Endothelial cell of umbilical vein (primary cell): ENCODE results near the gene WDFY2. TPM values are rescaled to one million over a fixed set of nuclear protein-coding genes. Genes with fewer than 3 reads are reported as not detected.
A peak's percentile ranks its signal among the peaks of the same experiment; 100 is the strongest.

ENCODE experiments used
- BruUV-seq: library from RNA; stranded (reverse); fragments of 400-500 nt; replicated peaks from 2 replicates; lab custom pipeline; 2021; lab: Mats Ljungman, UMichigan
- CTCF ChIA-PET: fragments of 300-600, 350-600 bp; sonication (Branson Sonifier 250); formaldehyde crosslinking; loops from one replicate; lab custom pipeline; 2021; ENCODE audit warnings: antibody characterized with exemption, inconsistent platforms; lab: Charles Lee
- POLR2A ChIA-PET: fragments of 300-600, 350-600 bp; sonication (Branson Sonifier 250); formaldehyde crosslinking; loops from one replicate; lab custom pipeline; 2021; ENCODE audit warnings: antibody characterized with exemption, inconsistent platforms; lab: Charles Lee
- DNase-seq: peaks from one replicate; pipeline ENCODE4 v3.0.0-alpha.2; 2011; ENCODE audit warnings: low read depth, low spot score
- FAIRE-seq: peaks from 2 replicates; lab custom pipeline; 2011; peaks lifted over from hg19 to GRCh38; lab: Jason Lieb, UNC
- H2AFZ ChIP-seq: 2 replicates; pipeline ENCODE4 v1.6.0; 2012; ENCODE audit warnings: low read depth, low read length, control low read depth, inconsistent platforms
- H3K27ac ChIP-seq: 2 replicates; pipeline ENCODE4 v1.5.1; 2011; ENCODE audit warnings: low read depth, mild to moderate bottlenecking, control low read depth, low read length, moderate library complexity; ENCODE audit not compliant: insufficient read depth
- H3K27me3 ChIP-seq, 2 experiments: 2 replicates each; pipeline versions ENCODE4 v1.6.0 to v1.6.1; 2011; ENCODE audit warnings: low read length in 2 of 2, mixed read lengths in 1 of 2; ENCODE audit not compliant: control insufficient read depth in 2 of 2, insufficient read depth in 2 of 2
- H3K36me3 ChIP-seq, 2 experiments: 2 replicates in 1 of 2; 3 replicates in 1 of 2; pipeline ENCODE4 v1.5.1; 2011; ENCODE audit warnings: low read length in 2 of 2, mild to moderate bottlenecking in 1 of 2, moderate library complexity in 1 of 2; ENCODE audit not compliant: control insufficient read depth in 2 of 2, insufficient read depth in 2 of 2; ENCODE audit errors: extremely low read depth in 1 of 2
- H3K4me1 ChIP-seq: 3 replicates; pipeline ENCODE4 v1.5.1; 2011; ENCODE audit warnings: mild to moderate bottlenecking, low read length; ENCODE audit not compliant: control insufficient read depth, insufficient read depth; ENCODE audit errors: extremely low read depth
- H3K4me2 ChIP-seq: 2 replicates; pipeline ENCODE4 v1.6.1; 2011; ENCODE audit warnings: low read length, control low read depth, mixed read lengths; ENCODE audit not compliant: insufficient read depth
- H3K4me3 ChIP-seq, 3 experiments: fragments of 200-600 bp in 1 of 3; sonication (generic), shearing (Covaris generic) in 1 of 3; replicated peaks in 1 of 3; 2 replicates each; pipeline ENCODE4 v1.5.1; 2011 to 2016; ENCODE audit warnings: control low read depth in 3 of 3, low read length in 3 of 3, mild to moderate bottlenecking in 2 of 3, inconsistent platforms in 1 of 3, low read depth in 1 of 3, moderate library complexity in 1 of 3; ENCODE audit not compliant: insufficient read depth in 1 of 3
- H3K79me2 ChIP-seq: 2 replicates; pipeline ENCODE4 v1.6.0; 2012; ENCODE audit warnings: low read length, inconsistent platforms; ENCODE audit not compliant: control insufficient read depth, insufficient read depth
- H3K9ac ChIP-seq: replicated peaks from 2 replicates; pipeline ENCODE3; 2011; ENCODE audit warnings: low read length, control low read depth; ENCODE audit not compliant: insufficient read depth; ENCODE audit errors: extremely low read depth
- H3K9me1 ChIP-seq: replicated peaks from 3 replicates; pipeline ENCODE4 v1.6.0; 2011; ENCODE audit warnings: mild to moderate bottlenecking, low read length; ENCODE audit not compliant: control insufficient read depth, insufficient read depth; ENCODE audit errors: extremely low read depth
- H3K9me3 ChIP-seq: replicated peaks from 2 replicates; pipeline ENCODE4 v1.5.1; 2012; ENCODE audit warnings: low read length, inconsistent platforms; ENCODE audit not compliant: control insufficient read depth, insufficient read depth
- H4K20me1 ChIP-seq: replicated peaks from 2 replicates; pipeline ENCODE3; 2011; ENCODE audit warnings: mild to moderate bottlenecking, low read length; ENCODE audit not compliant: control insufficient read depth, insufficient read depth; ENCODE audit errors: extremely low read depth
- EZH2 ChIP-seq: IDR thresholded peaks from 2 replicates; pipeline ENCODE4 v1.6.1; 2012; ENCODE audit warnings: borderline replicate concordance, low read depth, mild to moderate bottlenecking, moderate library complexity, low read length, inconsistent platforms; ENCODE audit not compliant: severe bottlenecking
- FOS ChIP-seq: IDR thresholded peaks from 2 replicates; pipeline ENCODE4 v1.6.1; 2011; ENCODE audit warnings: mild to moderate bottlenecking, low read length, moderate library complexity, borderline replicate concordance; ENCODE audit not compliant: insufficient read depth
- GATA2 ChIP-seq: IDR thresholded peaks from 2 replicates; pipeline ENCODE4 v1.7.0; 2011; ENCODE audit warnings: low read depth, mild to moderate bottlenecking, moderate library complexity, mixed read lengths, low read length; ENCODE audit not compliant: insufficient read length, insufficient read depth
- JUN ChIP-seq: IDR thresholded peaks from 2 replicates; pipeline ENCODE4 v1.6.1; 2011; ENCODE audit warnings: borderline replicate concordance, low read depth; ENCODE audit not compliant: insufficient read length, insufficient read depth
- MYC ChIP-seq: IDR thresholded peaks from one replicate; pipeline ENCODE4 v1.6.1; 2011; ENCODE audit warnings: mild to moderate bottlenecking, low read depth, low read length
- POLR2A ChIP-seq: IDR thresholded peaks from 2 replicates; pipeline ENCODE4 v1.6.1; 2012; ENCODE audit warnings: low read depth, mild to moderate bottlenecking, control low read depth, low read length
- POLR2AphosphoS5 ChIP-seq: IDR thresholded peaks from 2 replicates; pipeline ENCODE4 v1.6.1; 2012; ENCODE audit warnings: low read depth, mild to moderate bottlenecking, control low read depth, low read length, moderate library complexity; ENCODE audit not compliant: insufficient read depth
- dilution Hi-C: fragments of 300-500 bp; cut with MboI; formaldehyde crosslinking; loops from one replicate; pipeline ENCODE4 v1.15.0; 2019; ENCODE audit warnings: low sequenced_read_pairs; ENCODE audit not compliant: extremely low pct_ligation_motif_present
- intact Hi-C: fragments of 100-400 bp; cut with micrococcal nuclease; formaldehyde crosslinking; loops from one replicate; pipeline ENCODE4 v1.10.0; 2022
- polyA plus RNA-seq, 4 experiments: library from polyadenylated mRNA; depleted of rRNA in 3 of 4; stranded (reverse) in 3 of 4; unstranded in 1 of 4; fragments of >200 nt; gene quantifications; 2 replicates each; pipeline versions ENCODE4 v1.2.1 to v1.2.3, GENCODE V29; 2011 to 2012; ENCODE audit warnings: missing spikeins in 1 of 4
- total RNA-seq: library from RNA; stranded (reverse); gene quantifications from 2 replicates; pipeline ENCODE4 v1.2.3, GENCODE V29; 2021
- TF ChIP-seq, protein P1 (sequence below): IDR thresholded peaks from 2 replicates; pipeline ENCODE4 v1.6.1; 2011; ENCODE audit not compliant: insufficient read depth, insufficient read length
- TF ChIP-seq, protein P2 (sequence below), 2 donors: IDR thresholded peaks; 1 replicate in 1 of 2; 2 replicates in 1 of 2; pipeline ENCODE4 v1.5.1; 2011; ENCODE audit warnings: low read length in 2 of 2, mild to moderate bottlenecking in 2 of 2, moderate library complexity in 2 of 2, control low read depth in 1 of 2, inconsistent platforms in 1 of 2, low read depth in 1 of 2; ENCODE audit not compliant: insufficient read depth in 1 of 2; ENCODE audit errors: extremely low read depth in 1 of 2

Gene WDFY2
- total and polyA plus RNA-seq, 2 donors (not counting 3 experiments of a cell fraction or from before 2014, with no cell fraction given) = 2.1 to 5.5 TPM

- Histone ChIP-seq H2AFZ (peak overlapping the region; percentile 96), H4K20me1 (no peaks in the 10 kb centered on the region), H3K27me3 (no peaks in the 10 kb centered on the region), H3K79me2 (no peaks in the 10 kb centered on the region), H3K4me3 (peak overlapping the region in 2 of 3 experiments; percentile 71 to 72), H3K27ac (peak overlapping the region; percentile 92), H3K4me2 (peak overlapping the region; percentile 91), H3K4me1 (peaks cover 35% of the 10 kb centered on the region), H3K9ac (peak overlapping the region; percentile 96), H3K36me3 (no peaks in the 10 kb centered on the region), H3K9me1 (no peaks in the 10 kb centered on the region), H3K9me3 (no peaks in the 10 kb centered on the region)
- dilution Hi-C loops (no loop called here), intact Hi-C loops (loop anchor here (1.0 to 10.0 kb wide), 7 partner anchors 38 to 656 kb away; partner anchors contain the start of genes ALG11, ATP7B, CKAP2 and INTS6)
- POLR2A ChIA-PET = interaction anchor here (1.4 to 3.1 kb wide), 2 partner anchors 217 to 350 kb away, joined by 3 to 11 read pairs; partner anchors contain the start of gene INTS6
- FAIRE-seq = peak; percentile 18
- peak; percentile 53 for DNase-seq
- CTCF ChIA-PET = interaction anchor here (0.6 to 1.3 kb wide), 5 partner anchors 9 to 677 kb away, joined by 3 read pairs; no protein-coding TSS in a partner anchor
- BruUV-seq = TSS peak; percentile 66
- TF ChIP-seq MYC (no peak), POLR2AphosphoS5 (no peak), EZH2 (no peak), POLR2A (no peak), JUN (no peak), FOS (no peak), GATA2 (no peak)
- TF ChIP-seq, protein P1, sequence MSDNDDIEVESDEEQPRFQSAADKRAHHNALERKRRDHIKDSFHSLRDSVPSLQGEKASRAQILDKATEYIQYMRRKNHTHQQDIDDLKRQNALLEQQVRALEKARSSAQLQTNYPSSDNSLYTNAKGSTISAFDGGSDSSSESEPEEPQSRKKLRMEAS = no peak
- TF ChIP-seq, protein P2, sequence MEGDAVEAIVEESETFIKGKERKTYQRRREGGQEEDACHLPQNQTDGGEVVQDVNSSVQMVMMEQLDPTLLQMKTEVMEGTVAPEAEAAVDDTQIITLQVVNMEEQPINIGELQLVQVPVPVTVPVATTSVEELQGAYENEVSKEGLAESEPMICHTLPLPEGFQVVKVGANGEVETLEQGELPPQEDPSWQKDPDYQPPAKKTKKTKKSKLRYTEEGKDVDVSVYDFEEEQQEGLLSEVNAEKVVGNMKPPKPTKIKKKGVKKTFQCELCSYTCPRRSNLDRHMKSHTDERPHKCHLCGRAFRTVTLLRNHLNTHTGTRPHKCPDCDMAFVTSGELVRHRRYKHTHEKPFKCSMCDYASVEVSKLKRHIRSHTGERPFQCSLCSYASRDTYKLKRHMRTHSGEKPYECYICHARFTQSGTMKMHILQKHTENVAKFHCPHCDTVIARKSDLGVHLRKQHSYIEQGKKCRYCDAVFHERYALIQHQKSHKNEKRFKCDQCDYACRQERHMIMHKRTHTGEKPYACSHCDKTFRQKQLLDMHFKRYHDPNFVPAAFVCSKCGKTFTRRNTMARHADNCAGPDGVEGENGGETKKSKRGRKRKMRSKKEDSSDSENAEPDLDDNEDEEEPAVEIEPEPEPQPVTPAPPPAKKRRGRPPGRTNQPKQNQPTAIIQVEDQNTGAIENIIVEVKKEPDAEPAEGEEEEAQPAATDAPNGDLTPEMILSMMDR (IDR thresholded peaks at IDR 0.05; ENCODE audit: extremely low read depth in 1 of 2, insufficient read depth in 1 of 2, low read depth in 1 of 2, low read length in 2 of 2) = no peak
Observed at GRCh38 chr13:51802631-51803418, 218.6 kb downstream of the WDFY2 start.
